D721Med (cell line): ENCODE data around the gene CDC37L1.

ENCODE experiments used
- DNase-seq: peaks from one replicate; pipeline ENCODE4 v3.0.0; 2011; ENCODE audit warnings: low spot score; ENCODE audit not compliant: insufficient read length
- FAIRE-seq: peaks from 2 replicates; lab custom pipeline; 2011; peaks lifted over from hg19 to GRCh38; lab: Jason Lieb, UNC
- CTCF ChIP-seq: IDR thresholded peaks from 2 replicates; pipeline ENCODE4 v1.5.1; 2012; ENCODE audit warnings: mild to moderate bottlenecking, control low read depth; ENCODE audit not compliant: insufficient read depth; ENCODE audit errors: missing control alignments

Gene CDC37L1

GRCh38 chr9:4662989-4663792 is 16.2 kb upstream of the CDC37L1 start:
- no peak for TF ChIP-seq CTCF
- no peak for FAIRE-seq
- no peak for DNase-seq

DNA sequence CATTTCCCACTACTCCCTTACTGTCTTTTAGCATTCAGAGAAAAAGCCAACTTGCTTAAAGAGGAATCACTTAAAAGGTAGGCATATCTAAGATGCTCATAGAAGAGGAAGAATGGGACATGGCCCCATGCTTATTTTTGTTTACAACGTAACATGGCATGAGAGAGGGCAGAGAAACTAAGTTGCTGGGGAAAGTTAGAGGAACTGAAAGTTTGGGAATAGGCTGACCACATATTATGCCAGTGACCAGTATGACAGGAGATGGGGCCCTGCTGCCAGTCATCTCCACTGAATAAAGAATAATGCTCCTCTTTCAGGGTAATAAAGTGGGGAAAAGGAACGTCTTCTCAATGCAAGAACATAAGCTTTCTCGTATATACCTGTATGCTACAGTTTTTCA is 15.4 kb upstream of the CDC37L1 start:
- no peak for TF ChIP-seq CTCF
- DNase-seq: no peak
- no peak for FAIRE-seq

- TF ChIP-seq CTCF: no peak
- no peak for FAIRE-seq
- no peak for DNase-seq
Observed at GRCh38 chr9:4665357-4665756, 14.0 kb upstream of the CDC37L1 start.

- TF ChIP-seq CTCF: no peak
- DNase-seq: peak; percentile 44
- no peak for FAIRE-seq
Observed at GRCh38 chr9:4666042-4666699, 13.2 kb upstream of the CDC37L1 start, which contains the start of gene SPATA6L. Gene SPATA6L, minus strand, starts transcription at chr9:4666480. Its CDS starts 230 bp downstream, at chr9:4666250.

DNA sequence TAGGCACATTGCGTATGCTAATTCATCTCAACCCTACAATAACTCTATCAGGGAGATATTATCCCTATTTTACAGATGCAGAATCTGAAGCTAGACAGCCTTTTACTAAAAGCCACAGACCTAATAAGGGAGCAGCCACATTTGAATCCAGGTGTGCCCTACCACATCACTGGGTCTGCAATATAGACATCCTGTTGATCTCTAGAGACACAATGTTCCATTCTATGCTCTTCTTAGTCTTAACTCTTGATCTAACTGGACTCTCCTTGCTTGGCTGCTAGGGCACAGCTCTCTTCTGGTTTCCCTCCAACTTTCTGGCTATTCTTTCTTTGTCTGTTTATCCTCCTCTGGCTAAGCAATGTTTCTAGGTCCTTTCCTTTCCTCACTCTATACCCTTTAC is 11.7 kb upstream of the CDC37L1 start:
- TF ChIP-seq CTCF: no peak
- DNase-seq (no peak), FAIRE-seq (no peak)

- FAIRE-seq: no peak
- DNase-seq: no peak
- no peak for TF ChIP-seq CTCF
Observed at GRCh38 chr9:4668604-4669003, 10.8 kb upstream of the CDC37L1 start.

GRCh38 chr9:4669890-4670289 is 9.5 kb upstream of the CDC37L1 start:
- TF ChIP-seq CTCF: no peak
- no peak for FAIRE-seq
- no peak for DNase-seq
